Head of caudate nucleus (tissue), 42 donors: ENCODE measurements around the gene SLFN5.

Experiments used
- DNase-seq, 42 donors: peaks; one replicate each; pipeline versions ENCODE4 v3.0.0 to v3.0.0-alpha.2; 2020 to 2021; ENCODE audit warnings: mixed read lengths in 7 of 42
- intact Hi-C: fragments of 100-400 bp; cut with DNase I; formaldehyde crosslinking; loops from one replicate; pipeline ENCODE4 v1.15.0; 2022

The SLFN5 gene

DNA sequence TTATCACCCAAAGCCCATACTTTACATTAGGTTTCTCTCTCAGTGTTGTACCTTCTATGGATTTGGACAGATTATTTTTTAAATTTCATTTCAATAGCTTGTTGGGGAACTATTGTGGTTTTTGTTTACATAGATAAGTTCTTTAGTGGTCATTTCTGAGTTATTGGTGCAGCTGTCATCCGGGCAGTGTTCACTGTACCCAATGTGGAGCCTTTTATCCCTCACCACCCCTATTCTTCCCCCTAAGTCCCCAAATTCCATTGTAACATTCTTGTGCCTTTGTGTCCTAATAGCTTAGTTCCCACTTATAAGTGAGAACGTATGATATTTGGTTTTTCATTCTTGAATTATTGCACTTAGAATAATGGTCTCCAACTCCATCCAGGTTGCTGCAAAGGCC lies 73.1 kb downstream of the SLFN5 start:
- no peak for DNase-seq
- intact Hi-C loops = loop anchor here (10.0 kb wide), 1 partner anchor 429 kb away; no protein-coding TSS in a partner anchor

DNA sequence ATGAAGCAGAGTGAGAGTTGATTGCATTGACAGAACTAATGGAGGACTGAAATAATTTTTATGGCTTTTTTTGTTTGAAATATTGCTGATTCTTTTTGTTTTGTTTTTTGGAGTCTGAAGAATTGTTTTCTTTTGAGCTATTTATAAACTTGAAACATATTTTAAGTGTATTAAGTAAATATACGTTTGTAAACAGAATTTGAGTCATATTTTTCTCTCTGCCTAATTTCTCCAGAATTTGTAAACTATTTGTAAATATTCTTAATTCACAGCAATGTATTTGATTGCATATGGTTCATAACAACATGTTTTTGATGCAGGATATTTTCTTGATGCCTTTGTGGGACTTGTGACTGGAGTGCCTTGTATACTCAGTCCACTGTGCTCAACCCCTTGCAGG lies 79.9 kb downstream of the SLFN5 start:
- intact Hi-C loops = no loop called here
- no peak for DNase-seq
